H1 (cell line): Measurements from ENCODE around the gene PEX5L. TPM values are rescaled to one million over a fixed set of nuclear protein-coding genes. Genes with fewer than 3 reads are reported as not detected.

Source experiments
- CTCF ChIA-PET: fragments of 300-600 bp; sonication (Branson Sonifier 250); formaldehyde crosslinking; loops from one replicate; lab custom pipeline; 2021; ENCODE audit not compliant: partially characterized antibody; lab: Charles Lee
- POLR2A ChIA-PET: fragments of 300-600 bp; sonication (Branson Sonifier 250); formaldehyde crosslinking; loops from one replicate; lab custom pipeline; 2021; ENCODE audit warnings: inconsistent platforms; ENCODE audit not compliant: partially characterized antibody; lab: Charles Lee
- DNase-seq, 2 experiments: peaks; one replicate each; pipeline versions ENCODE4 v3.0.0 to v3.0.0-alpha.2; 2010 to 2022; ENCODE audit warnings: low spot score in 2 of 2, low read depth in 1 of 2, mixed read lengths in 1 of 2
- FAIRE-seq: peaks from 2 replicates; lab custom pipeline; 2011; peaks lifted over from hg19 to GRCh38; lab: Jason Lieb, UNC
- H2AFZ ChIP-seq: 2 replicates; pipeline ENCODE4 v1.8.1; 2012; ENCODE audit warnings: low read length, inconsistent platforms
- H2AK5ac ChIP-seq: 2 replicates; pipeline ENCODE4 v1.6.1; 2013; ENCODE audit warnings: low read depth, low read length
- H2BK120ac ChIP-seq: replicated peaks from 2 replicates; pipeline ENCODE3; 2013; ENCODE audit warnings: low read depth, low read length, inconsistent platforms
- H2BK12ac ChIP-seq: 2 replicates; pipeline ENCODE4 v1.6.1; 2013; ENCODE audit warnings: low read depth, low read length
- H2BK15ac ChIP-seq: 2 replicates; pipeline ENCODE4 v1.6.1; 2013; ENCODE audit warnings: low read length
- H2BK20ac ChIP-seq: 2 replicates; pipeline ENCODE4 v1.6.1; 2013; ENCODE audit warnings: low read length
- H2BK5ac ChIP-seq: 2 replicates; pipeline ENCODE4 v1.6.1; 2013; ENCODE audit warnings: low read depth, low read length
- H3K14ac ChIP-seq: 2 replicates; pipeline ENCODE4 v1.6.1; 2013; ENCODE audit warnings: inconsistent platforms; ENCODE audit not compliant: insufficient read length
- H3K18ac ChIP-seq: 2 replicates; pipeline ENCODE4 v1.6.1; 2013; ENCODE audit warnings: low read length; ENCODE audit errors: extremely low read depth
- H3K23ac ChIP-seq: 2 replicates; pipeline ENCODE4 v1.6.1; 2013; ENCODE audit warnings: inconsistent platforms; ENCODE audit not compliant: insufficient read length
- H3K23me2 ChIP-seq: 2 replicates; pipeline ENCODE4 v1.6.1; 2013; ENCODE audit warnings: low read depth, low read length
- H3K27ac ChIP-seq: 2 replicates; pipeline ENCODE4 v1.6.1; 2011; ENCODE audit warnings: low read depth, low read length, inconsistent platforms
- H3K27me3 ChIP-seq, 4 experiments: replicated peaks in 1 of 4; 1 replicate in 1 of 4; 2 replicates in 3 of 4; pipeline versions ENCODE4 v1.6.1 to v1.8.1; 2011 to 2013; ENCODE audit warnings: low read length in 3 of 4, mild to moderate bottlenecking in 3 of 4, inconsistent platforms in 2 of 4, mixed read lengths in 2 of 4, moderate library complexity in 1 of 4; ENCODE audit not compliant: control insufficient read depth in 3 of 4, insufficient read depth in 3 of 4; ENCODE audit errors: extremely low read depth in 1 of 4
- H3K36me3 ChIP-seq, 4 experiments: 2 replicates each; pipeline versions ENCODE4 v1.6.1 to v1.8.1; 2011 to 2013; ENCODE audit warnings: mild to moderate bottlenecking in 4 of 4, low read length in 3 of 4, moderate library complexity in 2 of 4, control low read depth in 1 of 4, inconsistent platforms in 1 of 4; ENCODE audit not compliant: insufficient read depth in 4 of 4, control insufficient read depth in 2 of 4
- H3K4ac ChIP-seq: replicated peaks from 2 replicates; pipeline ENCODE3; 2013; ENCODE audit warnings: low read length, low read depth, mixed read lengths, inconsistent platforms; ENCODE audit not compliant: insufficient read length
- H3K4me1 ChIP-seq, 4 experiments: replicated peaks in 1 of 4; 1 replicate in 1 of 4; 2 replicates in 3 of 4; pipeline versions ENCODE4 v1.6.1 to v1.8.1; 2011 to 2013; ENCODE audit warnings: low read length in 3 of 4, inconsistent platforms in 2 of 4, mixed read lengths in 1 of 4; ENCODE audit not compliant: insufficient read depth in 4 of 4, control insufficient read depth in 3 of 4
- H3K4me2 ChIP-seq, 2 experiments: 2 replicates each; pipeline versions ENCODE4 v1.6.1 to v1.8.1; 2011 to 2013; ENCODE audit warnings: low read depth in 2 of 2, low read length in 2 of 2, control low read depth in 1 of 2, inconsistent platforms in 1 of 2, mild to moderate bottlenecking in 1 of 2; ENCODE audit not compliant: insufficient read depth in 1 of 2
- H3K4me3 ChIP-seq, 4 experiments: fragments of 200-600, 300-600 bp in 1 of 4; sonication (generic), shearing (Covaris generic), sonication (Bioruptor Twin) in 1 of 4; 2 replicates each; pipeline versions ENCODE4 v1.5.1 to v1.8.1; 2011 to 2016; ENCODE audit warnings: low read length in 4 of 4, low read depth in 3 of 4, control low read depth in 2 of 4, inconsistent platforms in 2 of 4, mild to moderate bottlenecking in 2 of 4, mixed read lengths in 1 of 4, moderate library complexity in 1 of 4; ENCODE audit not compliant: insufficient read depth in 2 of 4; ENCODE audit errors: extremely low read depth in 1 of 4
- H3K56ac ChIP-seq: replicated peaks from 2 replicates; pipeline ENCODE3; 2013; ENCODE audit warnings: low read depth, mild to moderate bottlenecking, mixed read lengths, low read length, inconsistent platforms; ENCODE audit not compliant: insufficient read length
- H3K79me1 ChIP-seq: 2 replicates; pipeline ENCODE4 v1.6.1; 2013; ENCODE audit warnings: low read depth, low read length, control low read depth
- H3K79me2 ChIP-seq, 2 experiments: 2 replicates each; pipeline versions ENCODE4 v1.6.1 to v1.8.1; 2012 to 2013; ENCODE audit warnings: low read length in 2 of 2, mild to moderate bottlenecking in 2 of 2, inconsistent platforms in 1 of 2; ENCODE audit not compliant: insufficient read depth in 2 of 2, control insufficient read depth in 1 of 2
- H3K9ac ChIP-seq, 4 experiments: replicated peaks in 1 of 4; 1 replicate in 1 of 4; 2 replicates in 3 of 4; pipeline versions ENCODE4 v1.6.1 to v1.8.1; 2011 to 2013; ENCODE audit warnings: low read depth in 3 of 4, low read length in 3 of 4, control low read depth in 2 of 4, mild to moderate bottlenecking in 2 of 4, moderate library complexity in 2 of 4, inconsistent platforms in 1 of 4; ENCODE audit errors: extremely low read depth in 1 of 4
- H3K9me3 ChIP-seq, 2 experiments: 2 replicates each; pipeline versions ENCODE4 v1.6.1 to v1.8.1; 2012 to 2013; ENCODE audit warnings: mild to moderate bottlenecking in 2 of 2, moderate library complexity in 2 of 2, control low read depth in 1 of 2, inconsistent platforms in 1 of 2, low read depth in 1 of 2, low read length in 1 of 2, mixed read lengths in 1 of 2; ENCODE audit not compliant: insufficient read depth in 2 of 2
- H4K20me1 ChIP-seq, 2 experiments: replicated peaks in 1 of 2; 2 replicates each; pipeline versions ENCODE3 to v1.8.1; 2011 to 2013; ENCODE audit warnings: inconsistent platforms in 2 of 2, low read length in 2 of 2, mild to moderate bottlenecking in 1 of 2; ENCODE audit not compliant: insufficient read depth in 2 of 2, control insufficient read depth in 1 of 2
- H4K5ac ChIP-seq: 2 replicates; pipeline ENCODE4 v1.6.1; 2013; ENCODE audit warnings: low read length, low read depth, mixed read lengths, inconsistent platforms; ENCODE audit not compliant: insufficient read length
- H4K8ac ChIP-seq: 2 replicates; pipeline ENCODE4 v1.8.0; 2013; ENCODE audit warnings: mild to moderate bottlenecking, moderate library complexity, low read length, inconsistent platforms; ENCODE audit not compliant: insufficient read depth; ENCODE audit errors: extremely low read depth
- H4K91ac ChIP-seq: replicated peaks from 2 replicates; pipeline ENCODE3; 2013; ENCODE audit warnings: low read length, mixed read lengths, inconsistent platforms; ENCODE audit not compliant: insufficient read length
- CEBPB ChIP-seq: IDR thresholded peaks from 2 replicates; pipeline ENCODE4 v1.6.1; 2012; ENCODE audit warnings: low read depth, low read length
- EGR1 ChIP-seq: IDR thresholded peaks from 2 replicates; pipeline ENCODE4 v1.6.1; 2011; ENCODE audit warnings: low read depth, low read length, borderline replicate concordance
- FOSL1 ChIP-seq: IDR thresholded peaks from 2 replicates; pipeline ENCODE4 v1.6.1; 2011; ENCODE audit warnings: mild to moderate bottlenecking, low read depth, low read length, moderate library complexity; ENCODE audit not compliant: insufficient read depth
- NRF1 ChIP-seq: IDR thresholded peaks from 2 replicates; pipeline ENCODE4 v1.6.1; 2011; ENCODE audit warnings: mild to moderate bottlenecking, low read depth, low read length, improper control_type of control experiment
- RAD21 ChIP-seq, 2 experiments: IDR thresholded peaks in 1 of 2; conservative IDR thresholded peaks in 1 of 2; 2 replicates each; pipeline ENCODE4 v1.6.1; 2011; ENCODE audit warnings: low read depth in 2 of 2, low read length in 2 of 2, improper control_type of control experiment in 1 of 2, inconsistent platforms in 1 of 2, mild to moderate bottlenecking in 1 of 2, moderate library complexity in 1 of 2
- RBBP5 ChIP-seq: IDR thresholded peaks from 2 replicates; pipeline ENCODE4 v1.7.1; 2012; ENCODE audit warnings: low read depth, mild to moderate bottlenecking, inconsistent platforms, low read length, moderate library complexity, borderline replicate concordance
- RXRA ChIP-seq: IDR thresholded peaks from 2 replicates; pipeline ENCODE4 v1.6.1; 2011; ENCODE audit warnings: low read depth, mild to moderate bottlenecking, low read length, moderate library complexity; ENCODE audit not compliant: insufficient read depth
- SRF ChIP-seq: IDR thresholded peaks from 2 replicates; pipeline ENCODE4 v1.6.1; 2011; ENCODE audit warnings: mild to moderate bottlenecking, low read depth, low read length, moderate library complexity
- ZNF274 ChIP-seq: IDR thresholded peaks from 2 replicates; pipeline ENCODE4 v1.7.0; 2012; ENCODE audit warnings: low read length, borderline replicate concordance; ENCODE audit errors: extremely low read depth
- WGBS, 2 experiments: shearing (Covaris generic) in 1 of 2; methylation state at CpG; one replicate each; pipeline versions ENCODE4 v1.1.6 to v1.1.7; 2013 to 2015; ENCODE audit warnings: low lambda C conversion rate in 2 of 2, mixed read lengths in 2 of 2, inconsistent platforms in 1 of 2, low coverage in 1 of 2, missing lambda C conversion rate in 1 of 2; ENCODE audit not compliant: insufficient replicate concordance in 2 of 2, insufficient coverage in 1 of 2, insufficient read length in 1 of 2; ENCODE audit errors: extremely low coverage in 1 of 2, missing lambda C conversion rate in 1 of 2; 5-methylcytosine and 5-hydroxymethylcytosine counted together
- polyA plus RNA-seq, 7 experiments: library from polyadenylated mRNA; depleted of rRNA in 3 of 7; stranded (reverse) in 5 of 7; unstranded in 2 of 7; fragments of >200 nt in 5 of 7; fragments of 200-250 nt in 2 of 7; gene quantifications; 1 replicate in 5 of 7; 2 replicates in 1 of 7; 4 replicates in 1 of 7; pipeline versions ENCODE4 v1.2.1 to v1.2.3, GENCODE V29; 2011 to 2013; ENCODE audit warnings: missing spikeins in 2 of 7, mixed read lengths in 2 of 7
- total RNA-seq: library from RNA; stranded (reverse); fragmentation: NEBNext Ultra II Directional; extraction: Animal tissue kit (Norgen Biotek cat#: 25700); gene quantifications from 2 replicates; pipeline ENCODE4 v1.2.1, GENCODE V29; 2021

The PEX5L gene
- total and polyA plus RNA-seq, 2 of the 8 experiments (the other 6 are each of a cell fraction or from before 2014, with no cell fraction given) = 0.80 to 4.2 TPM

DNA sequence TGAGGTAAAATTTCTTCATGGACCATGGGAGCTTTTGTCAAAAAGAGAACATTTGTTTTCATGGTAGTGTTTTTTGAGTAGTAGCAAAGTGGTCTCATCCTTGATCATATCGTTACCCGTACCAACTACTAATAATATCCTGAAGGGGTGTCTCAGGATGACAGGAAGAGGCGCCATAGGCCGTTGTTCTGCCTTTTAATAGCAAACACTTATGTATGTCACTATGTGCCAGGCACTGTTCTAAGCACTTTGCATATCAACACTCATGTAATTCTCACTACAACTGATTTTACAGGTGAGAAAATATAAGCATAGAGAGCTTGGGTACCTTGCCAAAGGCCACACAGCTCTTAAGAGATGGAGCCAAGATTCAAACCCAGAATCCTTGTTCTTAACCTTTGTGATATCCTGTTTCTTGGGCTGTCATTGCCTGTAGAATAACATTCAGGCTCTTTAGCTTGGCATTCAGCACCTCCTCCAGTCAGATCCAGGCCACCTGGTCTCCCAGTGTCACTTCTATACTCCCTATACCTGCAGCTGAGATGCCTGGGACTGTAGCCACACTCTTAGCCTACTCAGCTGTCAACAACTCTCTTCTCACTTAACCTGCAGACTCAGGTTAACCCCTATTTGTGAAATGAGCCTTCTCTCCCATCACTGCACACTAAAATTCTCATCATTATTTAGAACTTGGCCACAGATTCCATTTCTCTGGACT, 270.2 kb downstream of the PEX5L start:
- Histone ChIP-seq H3K56ac (no peak overlapping the region), H3K4me2 (no peak overlapping the region), H3K4ac (no peak overlapping the region), H3K27me3 (no peaks in the 10 kb centered on the region), H2BK12ac (no peak overlapping the region), H4K5ac (no peak overlapping the region), H3K79me2 (no peaks in the 10 kb centered on the region), H4K91ac (no peak overlapping the region), H4K8ac (no peak overlapping the region), H2BK120ac (no peak overlapping the region), H3K23ac (no peak overlapping the region), H2BK5ac (no peak overlapping the region), H3K4me1 (no peaks in the 10 kb centered on the region; a peak in 2 of 7 replicates), H3K18ac (no peak overlapping the region), H3K14ac (no peak overlapping the region), H3K79me1 (no peaks in the 10 kb centered on the region), H3K9me3 (no peaks in the 10 kb centered on the region), H2BK15ac (no peak overlapping the region), H4K20me1 (no peaks in the 10 kb centered on the region), H2AK5ac (no peak overlapping the region), H3K36me3 (peaks cover 3 to 22% (median 16%) of the 10 kb centered on the region in 4 experiments; a peak in 6 of 8 replicates), H3K23me2 (no peaks in the 10 kb centered on the region), H2BK20ac (no peak overlapping the region), H3K4me3 (no peak overlapping the region), H2AFZ (no peak overlapping the region), H3K9ac (no peak overlapping the region), H3K27ac (no peak overlapping the region)
- 95% methylated on average over 4 of the region's 4 CpGs; no CpG with 5 or more reads in 1 of the 2 experiments for WGBS, 2 experiments
- CTCF ChIA-PET = interaction anchor here (0.9 to 2.3 kb wide), 15 partner anchors 9 to 828 kb away, joined by 3 to 16 read pairs (median 4); no protein-coding TSS in a partner anchor
- DNase-seq (no peak), FAIRE-seq (no peak)
- POLR2A ChIA-PET = no interaction called here
- TF ChIP-seq RXRA (no peak), EGR1 (no peak), FOSL1 (no peak), ZNF274 (no peak), CEBPB (no peak), RBBP5 (no peak), SRF (no peak), RAD21 (IDR thresholded peaks at IDR 0.05 in 1 of 2, conservative IDR thresholded peaks at IDR 0.05 in 1 of 2; ENCODE audit: low read depth in 2 of 2, low read length in 2 of 2) (no peak), NRF1 (no peak)
